Ovary (tissue), 3 donors: ENCODE results near the gene SPIN1.

ENCODE experiments used
- POLR2A ChIP-seq: fragments of 450-650 bp; IDR thresholded peaks from one replicate; pipeline ENCODE4 v1.6.1; 2017; ENCODE audit warnings: antibody characterized with exemption, mild to moderate bottlenecking, moderate library complexity
- TF ChIP-seq, protein P1 (sequence below), 3 donors: fragments of 450-650 bp in 2 of 3; fragments of 200-600 bp in 1 of 3; IDR thresholded peaks; one replicate each; pipeline versions ENCODE4 v1.5.1 to v1.8.0; 2016 to 2022; ENCODE audit warnings: antibody characterized with exemption in 3 of 3, mild to moderate bottlenecking in 1 of 3
- donor health status: DM: no; HTN: no; CAD: no.

- TF ChIP-seq POLR2A, result no peak
- TF ChIP-seq, protein P1, sequence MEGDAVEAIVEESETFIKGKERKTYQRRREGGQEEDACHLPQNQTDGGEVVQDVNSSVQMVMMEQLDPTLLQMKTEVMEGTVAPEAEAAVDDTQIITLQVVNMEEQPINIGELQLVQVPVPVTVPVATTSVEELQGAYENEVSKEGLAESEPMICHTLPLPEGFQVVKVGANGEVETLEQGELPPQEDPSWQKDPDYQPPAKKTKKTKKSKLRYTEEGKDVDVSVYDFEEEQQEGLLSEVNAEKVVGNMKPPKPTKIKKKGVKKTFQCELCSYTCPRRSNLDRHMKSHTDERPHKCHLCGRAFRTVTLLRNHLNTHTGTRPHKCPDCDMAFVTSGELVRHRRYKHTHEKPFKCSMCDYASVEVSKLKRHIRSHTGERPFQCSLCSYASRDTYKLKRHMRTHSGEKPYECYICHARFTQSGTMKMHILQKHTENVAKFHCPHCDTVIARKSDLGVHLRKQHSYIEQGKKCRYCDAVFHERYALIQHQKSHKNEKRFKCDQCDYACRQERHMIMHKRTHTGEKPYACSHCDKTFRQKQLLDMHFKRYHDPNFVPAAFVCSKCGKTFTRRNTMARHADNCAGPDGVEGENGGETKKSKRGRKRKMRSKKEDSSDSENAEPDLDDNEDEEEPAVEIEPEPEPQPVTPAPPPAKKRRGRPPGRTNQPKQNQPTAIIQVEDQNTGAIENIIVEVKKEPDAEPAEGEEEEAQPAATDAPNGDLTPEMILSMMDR (IDR thresholded peaks at IDR 0.05), result no peak
Observed at GRCh38 chr9:88429595-88430430, 41.6 kb downstream of the SPIN1 start.
